Superior temporal gyrus (tissue), 1 donor: Measurements from ENCODE around the gene GPC6.

ENCODE experiments used
- DNase-seq: peaks from one replicate; pipeline ENCODE4 v3.0.0-alpha.2; 2016; ENCODE audit errors: extremely low spot score

Gene GPC6

DNA sequence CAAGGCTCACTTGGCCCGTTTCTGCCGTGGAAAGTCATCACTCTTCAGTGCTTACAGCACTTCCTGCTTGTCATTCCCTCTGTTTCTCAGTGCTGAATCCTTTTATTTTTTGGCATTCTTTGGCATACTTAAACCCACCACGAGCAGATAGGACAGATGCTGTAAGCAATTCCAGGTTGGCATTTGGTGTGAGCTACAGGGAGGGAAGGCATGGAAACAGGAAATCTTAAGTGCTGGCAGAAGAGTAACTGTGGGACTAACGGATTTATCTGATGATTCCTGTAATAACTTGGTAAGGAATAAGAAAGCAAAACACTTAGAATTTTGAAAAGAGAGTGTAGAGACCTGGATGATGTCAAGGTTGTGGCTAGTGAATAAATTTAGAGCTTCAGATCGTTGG, 273.4 kb downstream of the GPC6 start:
- DNase-seq, result peak; percentile 43

DNA sequence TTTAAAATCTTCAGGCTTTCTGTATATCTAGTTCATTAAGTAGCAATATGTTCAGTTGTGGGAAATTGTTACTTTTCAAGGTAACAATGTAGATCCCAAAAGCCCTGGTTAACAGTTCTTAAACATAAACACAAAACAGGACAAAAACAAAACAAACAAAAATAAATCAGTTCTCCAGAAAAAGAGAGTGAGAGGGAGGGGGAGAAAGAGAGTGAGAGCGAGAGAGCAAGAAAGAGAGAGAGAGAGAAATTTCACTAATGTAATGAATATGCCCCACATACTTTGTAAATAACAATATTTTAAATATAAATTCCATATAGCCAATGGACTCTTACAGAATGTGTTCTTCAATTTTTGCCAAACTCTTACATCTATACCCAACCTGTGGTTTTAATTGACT, 275.5 kb downstream of the GPC6 start:
- no peak for DNase-seq

DNA sequence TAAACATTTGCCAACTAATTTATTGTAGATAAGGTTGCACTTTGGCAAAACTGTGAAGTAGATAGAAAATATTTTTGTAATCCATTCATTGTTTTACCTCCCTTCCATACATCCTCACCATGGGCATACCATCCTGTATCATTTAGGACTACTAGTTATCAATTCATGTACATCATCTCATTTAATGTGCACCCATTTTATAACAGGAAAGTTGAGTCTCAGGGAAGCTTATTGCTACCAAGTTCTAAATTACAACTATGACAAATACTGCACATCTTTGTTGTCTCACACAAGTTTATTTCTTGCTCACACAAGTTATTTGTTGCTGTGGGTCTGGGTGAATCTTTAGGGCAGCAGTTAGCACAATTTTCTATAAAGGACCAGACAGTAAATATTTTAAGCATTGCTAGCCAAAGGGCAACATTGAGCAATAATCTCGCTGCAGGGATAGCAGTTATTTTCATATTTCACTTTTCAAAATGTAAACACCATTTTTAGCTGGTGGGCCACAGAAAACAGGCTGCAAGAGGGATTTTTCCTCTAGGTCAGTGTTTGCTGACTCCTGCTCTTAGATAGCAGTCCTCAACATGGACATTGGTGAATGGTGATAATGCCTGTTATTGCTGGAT, 276.5 kb downstream of the GPC6 start:
- no peak for DNase-seq

GRCh38 chr13:93505104-93505952, 278.7 kb downstream of the GPC6 start:
- DNase-seq, result no peak

DNA sequence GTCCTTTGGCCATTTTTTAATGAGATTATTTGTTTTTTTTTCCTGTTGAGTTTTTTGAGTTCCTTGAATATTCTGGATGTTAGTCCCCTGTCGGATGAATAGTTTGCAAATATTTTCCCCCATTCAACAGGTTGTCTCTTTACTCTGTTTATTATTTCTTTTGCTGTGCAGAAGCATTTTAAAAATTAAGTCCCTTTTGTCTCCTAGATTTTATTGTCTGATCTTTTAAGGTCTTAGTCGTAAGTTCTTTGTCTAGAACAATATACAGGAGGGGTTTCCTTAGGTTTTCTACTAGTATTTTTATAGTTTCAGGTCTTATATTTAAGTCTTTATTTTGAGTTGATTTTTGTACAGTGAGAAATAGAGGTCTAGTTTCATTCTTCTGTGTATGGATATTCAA, 284.4 kb downstream of the GPC6 start:
- no peak for DNase-seq

GRCh38 chr13:93515267-93515666, 288.7 kb downstream of the GPC6 start:
- no peak for DNase-seq

- DNase-seq, result no peak
These were observed 291.1 kb downstream of the GPC6 start for GRCh38 chr13:93517658-93518057.

GRCh38 chr13:93521307-93521706, 294.7 kb downstream of the GPC6 start:
- DNase-seq, result no peak

DNA sequence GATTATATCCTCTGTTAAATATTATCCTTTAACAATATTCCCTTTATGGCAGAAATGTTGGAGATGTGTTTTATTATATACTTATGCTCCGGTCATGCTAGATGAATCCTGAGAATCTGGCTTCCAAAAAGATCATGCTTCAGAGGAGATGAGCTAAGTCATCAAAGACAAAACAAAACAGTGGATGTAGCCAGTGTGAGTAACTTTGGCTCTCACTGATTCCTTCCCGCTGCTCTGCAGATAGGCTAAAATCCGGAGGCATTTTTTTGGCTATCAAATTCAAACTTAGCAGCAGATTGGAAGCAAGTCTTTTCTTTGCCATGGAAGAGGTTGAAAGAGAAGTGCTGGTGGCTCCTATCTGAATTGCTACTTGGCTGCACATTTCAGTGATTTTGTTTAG, 295.9 kb downstream of the GPC6 start:
- no peak for DNase-seq

- no peak for DNase-seq
These were observed 298.5 kb downstream of the GPC6 start for GRCh38 chr13:93525087-93525486.

DNA sequence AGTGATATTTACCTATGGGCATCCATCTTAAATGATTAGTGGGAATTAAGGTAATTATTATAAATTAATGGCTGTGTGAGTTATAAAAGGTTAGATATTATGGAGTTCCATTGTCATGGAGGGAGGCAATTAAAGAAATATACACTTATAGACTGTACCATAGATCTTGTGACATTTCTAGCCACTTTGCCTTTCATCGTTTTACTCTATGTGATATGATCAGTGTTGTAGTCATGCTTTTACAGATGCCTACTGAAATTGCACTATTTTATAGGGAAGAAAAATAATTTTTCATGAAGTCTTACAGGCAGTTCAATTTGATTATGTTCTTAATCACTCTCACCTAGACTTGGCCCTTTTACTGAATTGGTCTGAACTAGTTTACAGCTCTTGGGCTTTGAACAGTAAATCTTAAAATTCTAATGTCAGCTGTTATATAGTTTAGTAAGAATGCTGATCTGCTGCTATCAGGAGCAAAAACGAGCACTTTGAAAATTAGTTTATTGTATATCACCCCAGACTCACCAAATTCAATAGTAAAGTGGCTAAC, 301.2 kb downstream of the GPC6 start:
- no peak for DNase-seq

GRCh38 chr13:93529961-93530360, 303.4 kb downstream of the GPC6 start:
- no peak for DNase-seq

DNA sequence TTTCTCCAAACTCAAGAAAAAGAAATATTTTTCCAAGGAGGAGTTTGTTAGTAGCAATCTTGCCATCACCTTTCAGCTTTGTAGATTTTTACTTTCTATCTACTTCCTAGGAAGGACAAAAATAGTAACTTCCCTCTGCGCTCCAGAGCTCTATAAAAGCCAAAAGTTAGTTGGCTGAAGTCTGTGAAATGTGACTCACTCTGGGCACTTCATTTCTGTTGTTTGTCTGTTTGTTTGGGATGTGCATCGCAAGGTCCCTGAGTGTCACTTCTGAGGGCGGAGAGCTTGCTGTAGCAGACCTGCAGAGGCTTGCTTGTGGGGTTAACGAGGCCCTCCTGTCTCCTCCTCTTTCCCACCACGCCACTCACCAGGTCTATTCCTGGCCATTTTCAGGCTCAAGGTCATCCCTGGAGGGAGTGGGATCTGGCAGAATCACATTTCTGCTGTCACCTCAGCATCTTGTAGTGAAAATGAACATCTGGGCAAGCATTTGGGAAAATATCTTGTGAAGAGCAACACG, 307.6 kb downstream of the GPC6 start:
- no peak for DNase-seq

GRCh38 chr13:93535251-93535650, 308.6 kb downstream of the GPC6 start:
- DNase-seq, result no peak

DNA sequence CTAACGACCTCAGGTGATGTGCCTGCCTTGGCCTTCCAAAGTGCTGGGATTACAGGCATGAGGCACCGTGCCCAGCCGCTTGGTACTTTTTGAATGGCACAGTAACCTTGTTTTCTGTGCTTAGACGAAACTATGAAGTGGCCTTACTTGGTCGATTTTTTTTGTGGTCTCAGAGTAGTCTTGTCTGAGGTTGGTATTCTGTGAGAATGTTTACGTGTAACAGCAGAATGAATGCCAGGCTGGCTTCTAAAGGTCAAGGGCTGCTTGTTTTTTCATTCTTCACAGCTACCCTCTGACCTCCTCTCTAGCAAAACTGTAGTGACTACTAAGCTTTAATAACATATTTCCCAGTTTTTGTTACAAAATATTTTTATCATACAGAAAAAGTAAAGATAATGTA, 313.3 kb downstream of the GPC6 start:
- DNase-seq, result no peak

GRCh38 chr13:93547886-93548285, 321.3 kb downstream of the GPC6 start:
- no peak for DNase-seq

DNA sequence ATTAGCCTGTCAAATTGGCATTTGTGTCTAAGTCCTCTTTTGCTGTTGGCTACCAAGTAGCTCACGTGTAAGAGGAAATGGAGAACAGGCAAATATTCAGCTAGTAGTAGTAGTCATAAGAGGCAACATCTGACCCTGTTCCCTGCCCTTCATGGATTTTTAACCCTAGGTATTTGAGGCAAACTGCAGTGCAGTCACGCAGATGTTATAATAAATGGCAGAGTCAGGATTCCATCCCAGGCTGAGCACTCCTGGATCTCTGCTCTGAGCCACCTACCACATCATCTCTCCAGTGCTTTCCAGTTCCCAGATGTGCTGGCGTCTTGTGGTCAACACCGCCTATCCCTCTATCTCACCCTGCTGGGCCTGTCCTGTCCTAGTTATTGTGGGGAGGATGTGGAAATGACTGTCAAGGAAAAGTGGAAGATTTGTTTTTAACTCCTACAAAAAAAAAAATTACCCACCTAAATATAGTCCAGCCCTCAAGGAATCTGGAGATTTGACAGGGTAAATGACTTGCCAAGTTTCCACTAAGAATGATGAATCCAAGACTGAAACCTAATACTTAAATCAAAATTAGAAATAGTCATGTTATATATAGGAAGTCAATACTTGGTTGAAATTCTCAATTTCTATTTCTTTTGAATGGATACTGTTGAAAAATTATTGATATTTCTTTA, 322.9 kb downstream of the GPC6 start:
- no peak for DNase-seq

GRCh38 chr13:93550236-93550635, 323.6 kb downstream of the GPC6 start:
- DNase-seq, result no peak

DNA sequence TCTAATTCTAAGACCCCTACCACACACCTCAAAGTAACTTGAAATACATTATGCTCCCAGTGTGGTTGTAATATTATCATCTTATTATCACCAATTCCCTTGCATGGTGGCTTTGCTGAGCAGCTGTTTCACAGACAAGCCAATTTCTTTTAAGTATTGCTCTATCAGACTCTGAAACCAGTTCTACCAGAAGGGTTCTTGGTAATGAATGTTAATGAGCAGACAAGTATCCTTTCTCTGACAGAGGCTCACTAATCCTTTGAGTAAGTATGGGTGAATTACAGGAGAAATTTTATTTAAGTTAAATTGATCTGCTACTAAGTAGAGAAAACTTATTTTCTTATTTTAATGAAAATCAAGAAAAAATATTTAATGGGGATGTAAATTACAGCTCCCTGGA, 326.0 kb downstream of the GPC6 start:
- no peak for DNase-seq

DNA sequence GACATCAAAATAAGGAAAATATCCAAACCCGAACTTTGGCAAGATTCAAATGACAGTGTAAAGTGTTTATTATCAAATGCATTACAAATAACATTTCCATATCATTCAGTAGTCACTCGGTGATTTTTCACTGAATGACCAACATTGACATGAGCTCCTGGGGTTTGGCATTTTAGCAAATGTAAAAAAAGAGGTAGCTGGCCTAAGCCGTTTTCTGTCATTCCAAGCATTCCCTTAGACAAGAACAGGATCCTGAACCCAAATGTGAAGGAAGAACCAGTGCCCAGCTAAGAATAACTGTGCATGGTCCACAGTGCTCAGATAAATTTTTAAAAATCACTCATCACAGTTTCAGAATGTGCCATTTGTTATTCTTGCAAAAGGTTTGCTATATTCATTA, 327.9 kb downstream of the GPC6 start:
- DNase-seq, result no peak

DNA sequence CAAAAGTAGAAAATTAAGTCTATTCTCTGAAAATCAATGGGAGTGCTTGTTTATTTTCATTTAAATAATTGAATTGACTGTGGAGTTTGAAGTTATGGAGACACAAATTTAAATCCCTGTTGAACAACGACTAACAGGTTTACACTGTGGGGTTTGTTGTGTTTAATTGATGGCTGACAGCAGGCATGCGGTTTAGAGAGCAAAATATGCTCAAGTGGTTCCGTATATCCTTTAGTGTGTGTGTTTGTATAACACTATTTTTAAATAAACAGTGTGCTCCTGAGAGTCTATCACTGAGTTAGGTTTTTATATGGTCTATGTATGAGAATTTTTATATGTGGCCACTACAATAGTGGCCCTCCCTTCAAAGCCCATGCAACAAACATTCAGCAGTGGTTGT, 332.0 kb downstream of the GPC6 start:
- no peak for DNase-seq

DNA sequence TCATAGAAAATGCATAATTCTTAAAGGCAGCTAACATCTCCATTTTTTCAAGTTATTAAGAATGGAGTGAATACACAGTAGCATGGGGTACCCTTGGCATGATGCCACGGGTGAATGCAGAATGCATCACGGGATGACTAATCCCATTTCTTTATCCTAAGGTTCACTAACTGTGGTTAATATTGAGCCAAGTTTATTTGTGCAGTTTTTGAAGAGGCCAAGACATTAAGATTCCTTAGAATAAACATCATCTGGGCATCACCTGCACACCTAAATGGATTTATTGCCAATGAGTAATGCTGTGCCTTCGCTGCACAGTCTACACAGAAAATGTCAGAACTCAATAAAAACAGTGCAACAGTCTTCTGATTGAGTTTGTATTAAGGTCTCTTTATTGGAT, 333.1 kb downstream of the GPC6 start:
- no peak for DNase-seq
